ENCODE measurements around the gene THRB.

Gene THRB

DNA sequence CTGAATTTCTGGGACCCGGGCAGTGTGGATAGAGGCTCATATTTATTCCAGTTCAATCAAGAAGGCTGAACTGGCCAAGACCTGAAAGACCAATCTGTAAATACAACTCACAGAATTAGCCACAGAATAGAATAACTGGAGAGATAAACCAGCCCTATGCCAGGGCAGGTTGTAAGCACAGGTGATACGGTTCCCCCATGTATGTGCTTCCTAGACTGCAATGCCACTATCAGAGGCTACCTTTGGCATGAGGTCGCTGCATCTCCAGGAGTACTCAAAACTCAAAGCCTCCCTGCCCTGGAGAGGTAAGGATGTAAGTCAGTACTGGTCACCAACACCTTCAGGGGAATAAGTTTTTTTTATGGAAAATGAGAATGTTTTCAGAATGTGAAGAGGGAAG lies 314.0 kb downstream of the THRB start:
- no peak overlapping the region for H3K9ac ChIP-seq (ENCODE audit: low read length)
- H3K4me1 ChIP-seq (ENCODE audit: insufficient read depth, low read length, severe bottlenecking), result no peaks in the 10 kb centered on the region
- H2AFZ ChIP-seq (ENCODE audit: low read length), result no peak overlapping the region
- H3K36me3 ChIP-seq (ENCODE audit: insufficient read depth, low read length), result no peaks in the 10 kb centered on the region
- H3K27ac ChIP-seq (ENCODE audit: low read depth, low read length, poor library complexity, severe bottlenecking), result no peak overlapping the region
- H3K4me3 ChIP-seq (ENCODE audit: low read depth, low read length, poor library complexity, severe bottlenecking), result no peak overlapping the region
- no peaks in the 10 kb centered on the region for H4K20me1 ChIP-seq (ENCODE audit: insufficient read depth, low read length)
- no peaks in the 10 kb centered on the region for H3K79me2 ChIP-seq (ENCODE audit: insufficient read depth, low read length)
- H3K4me2 ChIP-seq (ENCODE audit: low read length), result no peak overlapping the region
- H3K9me2 ChIP-seq (ENCODE audit: low read depth, low read length), result no peaks in the 10 kb centered on the region
- H3K27me3 ChIP-seq (ENCODE audit: insufficient read depth, low read length), result no peaks in the 10 kb centered on the region
- no peak for TF ChIP-seq EZH2 (IDR thresholded peaks at IDR 0.05; ENCODE audit: borderline replicate concordance, low read length)
- TF ChIP-seq, protein P1, sequence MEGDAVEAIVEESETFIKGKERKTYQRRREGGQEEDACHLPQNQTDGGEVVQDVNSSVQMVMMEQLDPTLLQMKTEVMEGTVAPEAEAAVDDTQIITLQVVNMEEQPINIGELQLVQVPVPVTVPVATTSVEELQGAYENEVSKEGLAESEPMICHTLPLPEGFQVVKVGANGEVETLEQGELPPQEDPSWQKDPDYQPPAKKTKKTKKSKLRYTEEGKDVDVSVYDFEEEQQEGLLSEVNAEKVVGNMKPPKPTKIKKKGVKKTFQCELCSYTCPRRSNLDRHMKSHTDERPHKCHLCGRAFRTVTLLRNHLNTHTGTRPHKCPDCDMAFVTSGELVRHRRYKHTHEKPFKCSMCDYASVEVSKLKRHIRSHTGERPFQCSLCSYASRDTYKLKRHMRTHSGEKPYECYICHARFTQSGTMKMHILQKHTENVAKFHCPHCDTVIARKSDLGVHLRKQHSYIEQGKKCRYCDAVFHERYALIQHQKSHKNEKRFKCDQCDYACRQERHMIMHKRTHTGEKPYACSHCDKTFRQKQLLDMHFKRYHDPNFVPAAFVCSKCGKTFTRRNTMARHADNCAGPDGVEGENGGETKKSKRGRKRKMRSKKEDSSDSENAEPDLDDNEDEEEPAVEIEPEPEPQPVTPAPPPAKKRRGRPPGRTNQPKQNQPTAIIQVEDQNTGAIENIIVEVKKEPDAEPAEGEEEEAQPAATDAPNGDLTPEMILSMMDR (IDR thresholded peaks at IDR 0.05; ENCODE audit: low read length), result no peak
- no peaks in the 10 kb centered on the region for H3K9me3 ChIP-seq (ENCODE audit: low read length)
- no peaks in the 10 kb centered on the region for H3F3A ChIP-seq (ENCODE audit: insufficient read depth, low read length)

DNA sequence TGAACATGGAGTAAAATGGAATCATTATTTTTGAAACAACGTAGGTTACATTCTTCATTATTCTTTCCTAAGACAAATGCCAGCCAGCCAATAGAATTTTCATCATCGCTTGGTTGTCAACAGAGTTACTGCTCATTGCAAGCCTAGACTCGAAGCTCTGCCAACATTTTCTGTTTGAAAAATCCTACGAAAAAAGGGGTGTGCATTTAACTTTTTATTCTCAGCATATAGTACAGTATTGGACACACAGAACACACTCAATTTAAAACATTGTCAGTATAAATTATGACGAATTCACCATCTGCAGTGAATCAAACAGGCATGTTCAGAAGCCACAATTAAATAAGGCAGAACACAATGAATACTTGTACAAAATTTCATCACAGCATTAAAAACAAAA lies 317.4 kb downstream of the THRB start:
- H3F3A ChIP-seq (ENCODE audit: insufficient read depth, low read length), result no peaks in the 10 kb centered on the region
- no peaks in the 10 kb centered on the region for H3K4me1 ChIP-seq (ENCODE audit: insufficient read depth, low read length, severe bottlenecking)
- H3K79me2 ChIP-seq (ENCODE audit: insufficient read depth, low read length), result no peaks in the 10 kb centered on the region
- H3K36me3 ChIP-seq (ENCODE audit: insufficient read depth, low read length), result no peaks in the 10 kb centered on the region
- H4K20me1 ChIP-seq (ENCODE audit: insufficient read depth, low read length), result no peaks in the 10 kb centered on the region
- H3K4me3 ChIP-seq (ENCODE audit: low read depth, low read length, poor library complexity, severe bottlenecking), result no peak overlapping the region
- H3K27me3 ChIP-seq (ENCODE audit: insufficient read depth, low read length), result no peaks in the 10 kb centered on the region
- TF ChIP-seq, protein P1 (IDR thresholded peaks at IDR 0.05; ENCODE audit: low read length), result no peak
- H3K4me2 ChIP-seq (ENCODE audit: low read length), result no peak overlapping the region
- H3K9ac ChIP-seq (ENCODE audit: low read length), result no peak overlapping the region
- H2AFZ ChIP-seq (ENCODE audit: low read length), result no peak overlapping the region
- no peaks in the 10 kb centered on the region for H3K9me3 ChIP-seq (ENCODE audit: low read length)
- no peak overlapping the region for H3K27ac ChIP-seq (ENCODE audit: low read depth, low read length, poor library complexity, severe bottlenecking)
- H3K9me2 ChIP-seq (ENCODE audit: low read depth, low read length), result no peaks in the 10 kb centered on the region

DNA sequence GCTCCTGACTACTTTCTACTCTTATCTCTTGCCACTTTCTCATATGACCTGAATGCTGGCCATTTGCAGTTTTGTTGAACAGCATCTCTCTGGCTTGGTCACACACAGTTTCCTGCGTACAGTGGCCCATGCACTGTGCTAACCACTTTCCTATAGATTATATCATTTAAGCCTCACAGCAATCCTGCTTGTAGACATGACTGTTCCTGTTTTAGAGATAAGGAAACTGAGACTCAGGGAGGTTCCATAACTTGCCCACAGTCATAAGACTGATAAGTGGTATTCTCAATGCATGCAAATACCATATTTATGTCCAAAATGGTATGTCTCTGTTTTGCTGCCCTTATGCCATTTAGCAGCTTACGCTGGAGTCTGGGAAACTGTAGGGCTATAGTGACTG lies 320.0 kb downstream of the THRB start:
- Histone ChIP-seq H3F3A (ENCODE audit: insufficient read depth, low read length) (no peaks in the 10 kb centered on the region), H4K20me1 (ENCODE audit: insufficient read depth, low read length) (no peaks in the 10 kb centered on the region), H2AFZ (ENCODE audit: low read length) (no peak overlapping the region), H3K9ac (ENCODE audit: low read length) (no peak overlapping the region), H3K36me3 (ENCODE audit: insufficient read depth, low read length) (no peaks in the 10 kb centered on the region), H3K27me3 (ENCODE audit: insufficient read depth, low read length) (no peaks in the 10 kb centered on the region), H3K79me2 (ENCODE audit: insufficient read depth, low read length) (no peaks in the 10 kb centered on the region), H3K9me3 (ENCODE audit: low read length) (no peaks in the 10 kb centered on the region), H3K4me2 (ENCODE audit: low read length) (no peak overlapping the region), H3K4me1 (ENCODE audit: insufficient read depth, low read length, severe bottlenecking) (no peaks in the 10 kb centered on the region), H3K4me3 (ENCODE audit: low read depth, low read length, poor library complexity, severe bottlenecking) (no peak overlapping the region), H3K9me2 (ENCODE audit: low read depth, low read length) (no peaks in the 10 kb centered on the region), H3K27ac (ENCODE audit: low read depth, low read length, poor library complexity, severe bottlenecking) (no peak overlapping the region)
- TF ChIP-seq, protein P1 (IDR thresholded peaks at IDR 0.05; ENCODE audit: low read length), result no peak
- no peak for TF ChIP-seq EZH2 (IDR thresholded peaks at IDR 0.05; ENCODE audit: borderline replicate concordance, low read length)
